Stimulated activated CD4-positive, alpha-beta T cell treated with anti-CD3 and anti-CD28 coated beads, Interleukin-1b, Interleukin-23, amount 100 ng/mL, for 1 hour (primary cell): ENCODE data around the gene SUGCT.

Source experiments
- DNase-seq, 2 donors: peaks; one replicate each; pipeline ENCODE4 v3.0.0-alpha.2; 2020; ENCODE audit warnings: low read depth in 2 of 2

The SUGCT gene

DNA sequence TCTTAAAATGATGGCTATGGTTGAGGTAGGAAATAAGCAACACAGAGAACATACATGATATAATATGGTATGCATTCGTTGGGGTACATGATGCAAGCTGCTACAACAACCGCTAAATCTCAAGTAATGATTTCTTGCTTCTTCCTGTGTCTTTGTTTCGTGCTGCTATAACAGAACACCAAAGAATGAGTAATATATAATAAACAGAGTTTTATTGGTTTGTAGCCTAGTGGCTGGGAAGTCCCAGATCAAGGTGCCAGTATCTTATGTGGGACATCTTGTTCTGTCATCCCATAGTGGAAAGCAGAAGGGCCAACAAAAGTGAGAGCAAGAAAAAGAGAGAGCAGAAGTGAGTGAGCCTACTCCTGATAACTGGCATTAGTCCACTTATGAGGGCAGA lies 689.7 kb downstream of the SUGCT start:
- DNase-seq: no peak

- DNase-seq: no peak
Observed at GRCh38 chr7:40826411-40827221, 691.8 kb downstream of the SUGCT start.

DNA sequence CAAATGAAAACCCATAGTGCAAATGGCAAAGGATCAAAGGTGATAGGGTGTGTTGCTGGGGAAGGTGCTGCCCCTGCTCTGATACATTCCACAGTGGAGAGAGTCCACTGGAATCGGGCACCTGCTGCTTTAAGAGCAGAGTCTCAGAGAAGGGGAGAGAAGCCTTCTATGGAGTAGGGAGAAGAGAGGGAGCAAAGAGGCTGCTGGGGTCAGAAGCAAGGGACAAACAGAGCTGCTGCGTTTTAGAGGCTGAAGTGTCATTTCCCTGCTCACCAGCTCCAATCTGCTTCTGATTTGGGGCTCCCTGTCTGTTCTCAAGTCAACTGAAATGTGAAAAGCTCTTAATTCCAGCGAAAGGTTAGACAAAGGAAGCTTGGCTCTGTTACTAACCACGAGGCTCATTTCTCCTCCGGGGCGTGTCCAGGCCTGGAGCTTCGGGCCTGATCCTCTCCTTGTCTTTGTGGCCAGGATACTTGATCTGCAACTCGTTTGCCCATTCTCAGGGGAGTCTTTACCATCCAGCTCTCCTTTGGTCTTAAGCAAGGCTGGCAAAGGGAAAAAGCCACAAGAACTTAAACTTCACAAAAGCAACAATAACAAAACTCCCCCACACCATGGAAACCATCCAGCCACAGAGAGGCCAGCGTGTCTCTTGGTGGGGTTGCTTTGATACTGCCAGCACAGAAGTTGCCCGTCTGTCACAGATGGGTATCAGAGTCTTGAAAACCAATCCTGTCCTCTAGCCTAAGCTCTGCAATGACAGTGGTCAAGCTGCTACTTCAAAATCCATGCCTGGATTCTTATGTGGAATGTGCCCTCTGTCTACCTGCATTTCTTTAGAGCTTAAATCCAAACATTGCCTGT lies 692.6 kb downstream of the SUGCT start:
- no peak for DNase-seq

GRCh38 chr7:40828686-40829600 lies 694.1 kb downstream of the SUGCT start:
- DNase-seq: no peak

- DNase-seq: no peak
Observed at GRCh38 chr7:40833191-40833887, 698.5 kb downstream of the SUGCT start.

DNA sequence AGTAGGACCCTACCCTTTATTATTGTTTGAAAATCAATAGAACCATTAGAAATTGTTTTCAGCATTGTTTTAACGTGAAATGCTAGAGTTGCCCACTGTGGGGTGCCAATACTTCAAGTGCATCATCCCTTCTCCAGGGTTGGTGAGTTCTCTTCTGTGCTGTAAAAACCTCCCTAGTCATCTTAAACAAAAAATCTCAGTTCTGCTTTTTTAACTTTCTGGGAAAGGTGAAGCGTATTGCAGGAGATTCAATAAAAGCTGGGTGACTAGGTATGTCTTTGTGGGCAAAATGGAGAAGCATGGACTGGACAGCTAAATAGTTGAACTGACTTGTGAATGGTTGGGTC lies 699.1 kb downstream of the SUGCT start:
- no peak for DNase-seq

DNA sequence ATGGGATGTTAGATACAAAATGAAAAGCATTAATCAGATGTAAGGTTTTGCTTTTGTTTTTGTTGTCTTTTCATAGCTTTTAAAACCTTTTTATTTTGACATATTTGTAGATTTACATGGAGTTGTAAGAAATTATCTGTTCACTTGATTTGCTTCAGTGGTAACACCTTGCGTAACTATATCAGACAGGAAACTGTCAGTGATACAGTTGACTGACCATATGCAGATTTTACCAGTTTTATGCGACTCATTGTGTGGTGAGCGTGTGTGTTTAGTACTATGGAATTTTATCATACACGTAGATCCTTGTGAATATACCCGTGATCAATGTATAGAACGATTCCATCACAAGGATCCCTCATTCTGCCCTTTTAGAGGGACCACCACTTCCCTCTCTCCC lies 701.4 kb downstream of the SUGCT start:
- no peak for DNase-seq

DNA sequence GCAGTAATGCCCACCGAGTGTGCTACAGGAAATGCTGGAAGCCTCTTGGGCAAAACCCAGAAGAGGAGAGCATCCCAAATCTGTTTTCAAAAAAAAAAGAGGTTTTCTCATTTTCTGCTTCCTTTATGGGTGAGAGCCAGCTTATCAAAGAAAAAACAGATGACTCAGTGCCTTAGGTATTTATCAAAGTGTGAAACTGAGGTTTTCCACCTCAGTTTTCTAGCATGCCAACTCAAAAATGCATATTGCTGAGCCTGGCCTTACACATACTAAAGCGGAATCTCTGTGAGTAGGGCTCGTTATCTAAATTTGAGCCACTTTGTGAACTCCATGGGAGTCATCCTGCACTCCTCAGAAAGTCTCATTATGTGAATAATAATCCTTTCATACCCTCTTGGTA lies 705.1 kb downstream of the SUGCT start:
- DNase-seq: no peak

DNA sequence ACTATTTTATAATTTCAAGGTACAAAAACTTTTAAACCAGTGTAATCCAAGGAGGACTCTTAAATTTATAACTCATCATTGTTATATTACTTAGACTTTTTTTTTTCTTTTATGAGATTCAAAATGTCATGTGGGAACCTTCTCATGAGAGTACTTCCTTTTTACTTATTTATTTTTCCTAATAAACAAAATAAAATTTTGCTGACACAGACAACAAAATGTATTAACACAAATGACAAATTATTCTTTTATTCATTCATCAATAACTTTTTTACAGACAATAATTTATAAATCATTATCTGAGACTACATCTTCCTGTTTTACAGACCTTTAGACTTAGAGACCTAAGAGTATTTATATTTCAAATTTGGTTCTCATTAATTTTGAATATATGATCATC lies 706.2 kb downstream of the SUGCT start:
- DNase-seq: no peak

DNA sequence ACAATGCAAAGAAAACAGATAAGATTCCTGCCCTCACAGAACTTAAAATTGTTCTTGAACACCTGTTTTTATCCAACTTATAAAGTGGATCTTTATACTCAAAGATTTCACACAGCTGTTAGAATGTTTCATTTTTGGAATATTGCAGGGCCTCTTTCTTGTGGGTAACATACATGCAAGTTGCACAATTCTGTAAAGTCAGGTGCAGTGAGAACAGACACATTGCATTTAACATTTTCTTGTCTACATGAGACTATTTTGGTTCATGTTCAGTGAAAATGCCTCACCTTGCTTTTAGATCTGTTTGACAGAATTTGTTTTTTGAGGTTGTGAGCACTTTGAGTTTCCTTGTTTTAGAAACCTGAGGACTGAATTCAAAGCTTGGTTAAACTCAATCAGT lies 707.8 kb downstream of the SUGCT start:
- no peak for DNase-seq

- no peak for DNase-seq
Observed at GRCh38 chr7:40843338-40843985, 708.7 kb downstream of the SUGCT start.

GRCh38 chr7:40845943-40846342 lies 711.1 kb downstream of the SUGCT start:
- DNase-seq: no peak

GRCh38 chr7:40847921-40848320 lies 713.1 kb downstream of the SUGCT start:
- DNase-seq: no peak

DNA sequence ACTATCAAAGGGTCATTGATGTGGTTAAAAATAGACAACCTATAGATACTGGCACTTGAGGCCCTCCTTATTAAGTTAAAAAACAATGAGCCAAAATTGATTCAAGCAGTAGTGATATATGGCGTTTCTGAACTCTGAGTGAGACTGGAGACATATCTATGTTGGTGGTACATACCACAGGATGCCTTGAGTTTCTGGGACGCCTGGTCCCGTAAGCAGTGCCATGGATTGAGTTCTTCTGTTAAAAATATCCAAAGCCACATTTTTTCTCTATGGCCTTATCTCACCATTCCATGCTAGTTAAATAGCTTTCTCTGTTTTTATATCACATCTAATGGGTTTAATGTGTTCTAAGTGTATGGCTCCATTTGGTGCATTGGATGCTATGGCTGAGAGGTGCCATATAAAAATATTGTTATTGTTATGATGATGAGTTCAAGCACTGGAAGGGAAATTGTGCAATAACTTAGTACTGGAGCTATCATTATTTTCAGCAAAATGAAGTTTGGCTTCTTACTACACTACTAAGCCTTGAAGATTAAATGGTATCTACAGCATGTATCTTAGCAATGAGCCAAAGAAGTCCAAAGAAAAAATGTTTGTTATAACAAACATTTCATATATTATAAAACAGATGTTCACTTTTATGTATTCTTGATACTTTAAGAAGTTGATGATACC lies 713.9 kb downstream of the SUGCT start:
- no peak for DNase-seq

GRCh38 chr7:40850017-40850416 lies 715.2 kb downstream of the SUGCT start:
- no peak for DNase-seq

GRCh38 chr7:40851001-40851400 lies 716.2 kb downstream of the SUGCT start:
- DNase-seq: no peak

DNA sequence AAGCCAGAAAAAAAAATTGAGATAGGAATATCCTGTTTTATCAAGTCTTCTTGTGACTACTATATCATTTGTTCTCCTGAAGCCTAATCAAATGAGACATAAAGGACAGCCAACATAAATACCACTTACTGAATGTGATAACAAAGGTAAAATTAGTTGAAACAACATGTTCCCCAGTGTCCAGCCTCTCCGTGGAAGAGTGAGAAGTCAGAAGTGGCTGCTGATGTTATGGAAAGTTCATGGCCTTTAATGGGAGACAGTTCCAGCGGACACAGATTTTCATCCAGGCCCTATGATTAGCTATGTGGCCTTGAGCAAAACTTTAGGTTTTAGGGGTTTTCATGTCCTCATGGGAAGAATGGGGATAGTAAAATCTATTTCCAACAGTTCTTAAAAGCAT lies 724.3 kb downstream of the SUGCT start:
- DNase-seq: no peak

DNA sequence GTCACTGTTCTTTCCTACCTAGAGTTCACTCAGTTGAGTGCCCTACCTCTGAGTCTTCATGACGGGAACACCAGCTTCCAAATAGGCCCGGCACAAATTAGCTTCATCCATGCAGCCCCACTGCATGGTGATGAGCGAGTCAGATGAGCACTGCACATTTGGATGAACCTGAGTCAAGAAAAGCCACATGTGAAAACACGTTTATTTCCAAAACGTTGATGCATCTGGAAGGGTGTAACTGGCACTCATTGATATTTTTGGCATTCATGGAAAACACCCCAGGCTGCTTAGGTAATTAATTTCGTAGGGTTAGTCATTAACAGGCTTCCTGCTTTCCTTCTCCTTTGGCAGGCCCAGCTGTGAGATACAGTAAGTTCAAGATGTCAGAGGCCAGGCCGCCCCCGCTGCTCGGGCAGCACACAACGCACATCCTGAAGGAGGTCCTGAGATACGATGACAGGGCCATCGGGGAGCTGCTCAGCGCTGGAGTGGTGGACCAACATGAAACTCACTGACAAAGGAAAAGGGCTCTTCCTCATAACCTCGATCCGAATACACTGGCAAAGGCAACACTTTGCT lies 725.2 kb downstream of the SUGCT start:
- DNase-seq: no peak

DNA sequence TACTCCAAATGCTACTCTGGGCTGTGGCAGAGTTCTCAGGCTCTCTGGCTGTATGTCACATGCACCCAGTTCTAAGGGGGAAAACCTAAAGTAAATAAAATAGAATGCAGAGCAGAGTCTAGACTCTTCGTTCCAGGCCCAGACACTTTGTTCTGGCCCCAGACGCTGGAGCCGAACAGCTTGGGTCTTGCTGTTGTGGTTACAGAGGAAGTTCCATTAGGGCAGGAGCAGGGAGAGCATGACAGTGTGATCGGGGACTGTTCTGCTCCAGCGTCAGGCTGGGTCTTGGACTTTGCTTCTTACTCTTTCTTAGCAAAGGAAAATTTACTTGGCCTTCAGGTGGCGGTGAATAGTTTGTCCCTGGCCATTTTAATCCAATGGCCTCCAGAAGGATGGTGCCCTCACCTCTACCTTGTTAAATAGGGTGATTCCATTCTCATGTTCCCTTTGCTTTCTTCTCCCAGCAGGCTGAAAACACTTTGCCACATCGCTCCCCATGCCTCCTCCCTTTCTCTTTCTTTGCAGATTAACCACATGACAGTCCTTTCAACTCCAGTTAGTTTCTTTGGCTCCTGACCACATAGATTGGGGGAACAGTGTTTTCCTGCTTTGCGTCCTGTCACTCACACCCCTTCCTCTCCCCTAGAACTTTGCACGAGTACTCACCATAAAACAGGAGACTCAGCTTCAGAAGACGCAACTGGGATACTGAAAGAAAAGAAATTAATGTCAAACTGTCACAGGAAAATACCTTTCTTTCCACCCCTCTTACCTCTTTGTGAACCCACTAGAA lies 730.8 kb downstream of the SUGCT start:
- no peak for DNase-seq
